ENCODE measurements around the gene MGAT4C. TPM values are rescaled to one million over a fixed set of nuclear protein-coding genes. Genes with fewer than 3 reads are reported as not detected.
"Not testable (repeated sequence)": the region's sequence is repeated elsewhere in the genome, so short reads cannot be mapped to it uniquely, and the experiment has no call there.

MGAT4C gene
- total RNA-seq, 1 donor from 2014 or later = 1.2 TPM

DNA sequence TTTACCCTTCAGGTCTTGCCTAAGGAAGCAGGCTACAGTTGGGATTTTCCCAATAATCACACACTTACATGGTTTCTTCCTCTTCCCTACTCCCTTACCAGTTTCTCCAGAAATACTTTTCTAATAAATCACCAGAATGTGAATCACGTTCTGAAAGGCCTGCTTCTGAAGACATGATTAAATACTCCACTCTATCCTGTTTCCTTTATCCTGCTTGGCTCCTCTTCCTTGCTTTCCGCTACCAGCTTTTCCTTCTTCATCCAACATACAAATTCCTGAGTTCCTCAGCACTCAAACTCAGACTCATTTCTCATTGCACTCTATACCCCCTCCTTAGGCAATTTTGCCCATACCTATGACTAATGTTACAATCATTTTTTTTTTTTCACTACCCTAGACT, 118.3 kb downstream of the MGAT4C start:
- Mint-ChIP-seq H3K27me3 (ENCODE audit: low read depth, unreplicated experiment) (no peaks in the 10 kb centered on the region), H3K36me3 (ENCODE audit: low read depth, unreplicated experiment) (no peaks in the 10 kb centered on the region), H3K4me3 (ENCODE audit: unreplicated experiment) (no peak overlapping the region), H3K9me3 (ENCODE audit: unreplicated experiment) (no peaks in the 10 kb centered on the region), H3K4me1 (ENCODE audit: low read depth, unreplicated experiment) (peaks cover 19% of the 10 kb centered on the region), H3K27ac (ENCODE audit: unreplicated experiment) (peak overlapping the region; percentile 75)
- Histone ChIP-seq H3K36me3 (ENCODE audit: insufficient read depth, low read length) (no peaks in the 10 kb centered on the region), H3K4me2 (ENCODE audit: low read length) (peak overlapping the region; percentile 62), H3K4me1 (ENCODE audit: insufficient read depth, low read length) (peaks cover 5% of the 10 kb centered on the region), H3K27me3 (ENCODE audit: insufficient read depth, low read length) (no peaks in the 10 kb centered on the region), H3K79me2 (ENCODE audit: insufficient read depth, low read length) (no peaks in the 10 kb centered on the region), H3K9ac (ENCODE audit: low read length) (no peak overlapping the region), H3K9me3 (ENCODE audit: insufficient read depth, low read depth, low read length) (no peaks in the 10 kb centered on the region), H2AFZ (ENCODE audit: low read depth, low read length) (no peak overlapping the region), H3K4me3 (ENCODE audit: insufficient read depth, low read depth, low read length) (no peak overlapping the region), H4K20me1 (ENCODE audit: insufficient read depth, low read length) (no peaks in the 10 kb centered on the region), H3K27ac (ENCODE audit: low read depth, low read length) (peak overlapping the region; percentile 44)
- TF ChIP-seq EZH2 (IDR thresholded peaks at IDR 0.05; ENCODE audit: insufficient read depth, low read length) = no peak
- peak; percentile 89 for DNase-seq (ENCODE audit: low read depth)
- FAIRE-seq = peak; percentile 37

DNA sequence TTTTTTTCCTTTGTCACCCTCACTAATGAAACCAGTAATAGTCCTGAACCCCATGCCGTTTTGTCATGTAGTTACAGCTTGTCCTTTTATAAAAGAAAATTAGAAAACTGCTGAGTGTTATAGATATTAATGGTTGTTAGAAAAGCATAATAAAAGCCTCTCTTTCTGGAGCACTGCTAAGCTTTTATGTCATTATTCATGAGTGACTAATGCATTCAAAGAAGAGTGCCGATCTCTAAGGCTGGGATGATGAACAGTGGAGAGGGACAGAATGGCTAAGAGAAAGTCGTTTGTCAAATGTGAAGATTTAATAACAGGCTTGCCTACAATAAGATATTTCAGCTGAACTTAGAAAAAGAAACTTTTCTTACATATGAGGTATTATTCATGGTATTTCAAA, 121.6 kb downstream of the MGAT4C start:
- Mint-ChIP-seq H3K36me3 (ENCODE audit: low read depth, unreplicated experiment) (no peaks in the 10 kb centered on the region), H3K9me3 (ENCODE audit: unreplicated experiment) (no peaks in the 10 kb centered on the region), H3K4me1 (ENCODE audit: low read depth, unreplicated experiment) (peaks cover 19% of the 10 kb centered on the region), H3K27ac (ENCODE audit: unreplicated experiment) (peak overlapping the region; percentile 27), H3K27me3 (ENCODE audit: low read depth, unreplicated experiment) (no peaks in the 10 kb centered on the region), H3K4me3 (ENCODE audit: unreplicated experiment) (no peak overlapping the region)
- H3K4me1 ChIP-seq (ENCODE audit: insufficient read depth, low read length) = peaks cover 5% of the 10 kb centered on the region
- H2AFZ ChIP-seq (ENCODE audit: low read depth, low read length) = no peak overlapping the region
- TF ChIP-seq, protein P1, sequence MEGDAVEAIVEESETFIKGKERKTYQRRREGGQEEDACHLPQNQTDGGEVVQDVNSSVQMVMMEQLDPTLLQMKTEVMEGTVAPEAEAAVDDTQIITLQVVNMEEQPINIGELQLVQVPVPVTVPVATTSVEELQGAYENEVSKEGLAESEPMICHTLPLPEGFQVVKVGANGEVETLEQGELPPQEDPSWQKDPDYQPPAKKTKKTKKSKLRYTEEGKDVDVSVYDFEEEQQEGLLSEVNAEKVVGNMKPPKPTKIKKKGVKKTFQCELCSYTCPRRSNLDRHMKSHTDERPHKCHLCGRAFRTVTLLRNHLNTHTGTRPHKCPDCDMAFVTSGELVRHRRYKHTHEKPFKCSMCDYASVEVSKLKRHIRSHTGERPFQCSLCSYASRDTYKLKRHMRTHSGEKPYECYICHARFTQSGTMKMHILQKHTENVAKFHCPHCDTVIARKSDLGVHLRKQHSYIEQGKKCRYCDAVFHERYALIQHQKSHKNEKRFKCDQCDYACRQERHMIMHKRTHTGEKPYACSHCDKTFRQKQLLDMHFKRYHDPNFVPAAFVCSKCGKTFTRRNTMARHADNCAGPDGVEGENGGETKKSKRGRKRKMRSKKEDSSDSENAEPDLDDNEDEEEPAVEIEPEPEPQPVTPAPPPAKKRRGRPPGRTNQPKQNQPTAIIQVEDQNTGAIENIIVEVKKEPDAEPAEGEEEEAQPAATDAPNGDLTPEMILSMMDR (IDR thresholded peaks at IDR 0.05; ENCODE audit: insufficient read depth, low read depth, low read length) = no peak
- no peak for TF ChIP-seq EZH2 (IDR thresholded peaks at IDR 0.05; ENCODE audit: insufficient read depth, low read length)
- H3K4me2 ChIP-seq (ENCODE audit: low read length) = no peak overlapping the region
- H3K9ac ChIP-seq (ENCODE audit: low read length) = no peak overlapping the region
- H3K9me3 ChIP-seq (ENCODE audit: insufficient read depth, low read depth, low read length) = no peaks in the 10 kb centered on the region
- no peaks in the 10 kb centered on the region for H3K36me3 ChIP-seq (ENCODE audit: insufficient read depth, low read length)
- H3K79me2 ChIP-seq (ENCODE audit: insufficient read depth, low read length) = no peaks in the 10 kb centered on the region
- no peak overlapping the region for H3K4me3 ChIP-seq (ENCODE audit: insufficient read depth, low read depth, low read length)
- FAIRE-seq (no peak), DNase-seq (ENCODE audit: low read depth) (peak; percentile 51)
- H3K27me3 ChIP-seq (ENCODE audit: insufficient read depth, low read length) = no peaks in the 10 kb centered on the region
- no peak overlapping the region for H3K27ac ChIP-seq (ENCODE audit: low read depth, low read length)
- H4K20me1 ChIP-seq (ENCODE audit: insufficient read depth, low read length) = no peaks in the 10 kb centered on the region

DNA sequence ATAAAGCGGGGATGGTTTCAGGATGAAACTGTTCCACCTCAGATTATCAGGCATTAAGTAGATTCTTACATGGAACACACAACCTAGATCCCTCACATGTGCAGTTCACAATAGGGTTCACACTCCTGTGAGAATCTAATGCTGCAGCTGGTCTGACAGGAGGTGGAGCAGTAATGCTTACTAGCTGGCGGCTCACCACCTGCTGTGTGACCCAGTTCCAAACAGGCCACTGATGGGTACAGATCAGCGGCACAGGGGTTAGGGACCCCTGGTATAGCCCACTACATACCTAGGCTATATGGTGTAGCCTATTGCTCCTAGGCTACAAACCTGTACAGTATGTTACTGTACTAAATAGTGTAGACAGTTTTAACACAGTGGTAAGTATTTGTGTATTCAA, 129.3 kb downstream of the MGAT4C start:
- not testable (repeated sequence) for H3K79me2 ChIP-seq (ENCODE audit: insufficient read depth, low read length); H3K36me3 ChIP-seq (ENCODE audit: insufficient read depth, low read length); H3K36me3 Mint-ChIP-seq (ENCODE audit: low read depth, unreplicated experiment); H2AFZ ChIP-seq (ENCODE audit: low read depth, low read length); H3K9me3 ChIP-seq (ENCODE audit: insufficient read depth, low read depth, low read length); H3K27me3 Mint-ChIP-seq (ENCODE audit: low read depth, unreplicated experiment); H3K4me3 Mint-ChIP-seq (ENCODE audit: unreplicated experiment); H3K4me1 Mint-ChIP-seq (ENCODE audit: low read depth, unreplicated experiment); H3K4me2 ChIP-seq (ENCODE audit: low read length); H3K9ac ChIP-seq (ENCODE audit: low read length); H3K9me3 Mint-ChIP-seq (ENCODE audit: unreplicated experiment); FAIRE-seq; H3K4me1 ChIP-seq (ENCODE audit: insufficient read depth, low read length); H3K4me3 ChIP-seq (ENCODE audit: insufficient read depth, low read depth, low read length); H3K27ac Mint-ChIP-seq (ENCODE audit: unreplicated experiment); H3K27ac ChIP-seq (ENCODE audit: low read depth, low read length); H4K20me1 ChIP-seq (ENCODE audit: insufficient read depth, low read length); H3K27me3 ChIP-seq (ENCODE audit: insufficient read depth, low read length); DNase-seq (ENCODE audit: low read depth)

Data from astrocyte (in vitro differentiated cells and primary cell).